ENCODE data around the gene MPO. TPM values are rescaled to one million over a fixed set of nuclear protein-coding genes. Genes with fewer than 3 reads are reported as not detected.

Gene MPO, protein sequence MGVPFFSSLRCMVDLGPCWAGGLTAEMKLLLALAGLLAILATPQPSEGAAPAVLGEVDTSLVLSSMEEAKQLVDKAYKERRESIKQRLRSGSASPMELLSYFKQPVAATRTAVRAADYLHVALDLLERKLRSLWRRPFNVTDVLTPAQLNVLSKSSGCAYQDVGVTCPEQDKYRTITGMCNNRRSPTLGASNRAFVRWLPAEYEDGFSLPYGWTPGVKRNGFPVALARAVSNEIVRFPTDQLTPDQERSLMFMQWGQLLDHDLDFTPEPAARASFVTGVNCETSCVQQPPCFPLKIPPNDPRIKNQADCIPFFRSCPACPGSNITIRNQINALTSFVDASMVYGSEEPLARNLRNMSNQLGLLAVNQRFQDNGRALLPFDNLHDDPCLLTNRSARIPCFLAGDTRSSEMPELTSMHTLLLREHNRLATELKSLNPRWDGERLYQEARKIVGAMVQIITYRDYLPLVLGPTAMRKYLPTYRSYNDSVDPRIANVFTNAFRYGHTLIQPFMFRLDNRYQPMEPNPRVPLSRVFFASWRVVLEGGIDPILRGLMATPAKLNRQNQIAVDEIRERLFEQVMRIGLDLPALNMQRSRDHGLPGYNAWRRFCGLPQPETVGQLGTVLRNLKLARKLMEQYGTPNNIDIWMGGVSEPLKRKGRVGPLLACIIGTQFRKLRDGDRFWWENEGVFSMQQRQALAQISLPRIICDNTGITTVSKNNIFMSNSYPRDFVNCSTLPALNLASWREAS
- under 1 TPM in 2 of 6 donors, not detected in 4; 0.12 to 0.29 TPM for polyA plus RNA-seq (ENCODE audit: low read depth in 6 of 6)

DNA sequence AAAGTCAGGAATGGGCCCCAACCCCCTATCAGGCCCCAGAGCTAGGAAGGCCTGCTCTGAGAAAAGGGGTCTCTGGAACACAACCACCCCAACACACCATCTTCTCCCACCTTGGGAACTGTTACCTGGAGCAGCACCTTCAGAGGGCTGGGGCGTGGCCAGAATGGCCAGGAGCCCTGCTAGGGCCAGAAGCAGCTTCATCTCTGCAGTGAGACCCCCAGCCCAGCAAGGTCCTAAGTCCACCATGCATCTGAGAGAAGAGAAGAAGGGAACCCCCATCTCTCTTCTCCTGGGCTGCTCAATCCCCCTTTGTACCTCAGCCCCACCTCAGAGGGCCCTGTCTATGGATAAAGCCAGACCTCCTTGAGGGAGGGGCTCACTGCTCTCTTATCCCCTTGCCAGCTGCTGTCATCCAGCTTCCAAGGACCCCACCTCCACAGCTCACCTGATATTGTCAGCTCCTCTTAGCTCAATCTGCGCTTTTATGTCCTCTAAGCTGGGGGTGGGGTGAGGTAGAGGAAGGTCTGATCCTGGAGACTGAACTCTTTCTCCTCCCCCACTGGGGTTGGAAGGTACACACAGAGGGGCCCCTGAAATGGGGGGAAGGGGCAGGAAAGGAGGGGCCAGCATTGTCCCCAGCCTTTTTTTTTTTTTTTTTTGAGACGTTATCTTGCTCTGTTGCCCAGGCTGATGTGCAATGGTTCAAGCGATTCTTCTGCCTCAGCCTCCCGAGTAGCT is at the start of gene MPO:
Gene MPO (minus strand): TSS at position 456 of the 738 bp plus-strand sequence. CDS start 177 bp downstream, at position 279.
- Mint-ChIP-seq H3K27me3 (peaks cover 4 to 59% (median 23%) of the 10 kb centered on the region in 3 donors), H3K27ac (peak within 1 kb of the TSS in 4 of 6 donors; percentile 49 to 95 (median 72)), H3K36me3 (peaks cover 0 to 7% of the 10 kb centered on the region in 2 donors), H3K9me3 (no peaks in the 10 kb centered on the region), H3K4me3 (peak within 1 kb of the TSS in 1 of 8 donors; percentile 37), H3K4me1 (peaks cover 4 to 7% (median 4%) of the 10 kb centered on the region in 3 donors)
- DNase-seq (no peak), ATAC-seq (ENCODE audit: low read depth in 2 of 2) (no peak)

DNA sequence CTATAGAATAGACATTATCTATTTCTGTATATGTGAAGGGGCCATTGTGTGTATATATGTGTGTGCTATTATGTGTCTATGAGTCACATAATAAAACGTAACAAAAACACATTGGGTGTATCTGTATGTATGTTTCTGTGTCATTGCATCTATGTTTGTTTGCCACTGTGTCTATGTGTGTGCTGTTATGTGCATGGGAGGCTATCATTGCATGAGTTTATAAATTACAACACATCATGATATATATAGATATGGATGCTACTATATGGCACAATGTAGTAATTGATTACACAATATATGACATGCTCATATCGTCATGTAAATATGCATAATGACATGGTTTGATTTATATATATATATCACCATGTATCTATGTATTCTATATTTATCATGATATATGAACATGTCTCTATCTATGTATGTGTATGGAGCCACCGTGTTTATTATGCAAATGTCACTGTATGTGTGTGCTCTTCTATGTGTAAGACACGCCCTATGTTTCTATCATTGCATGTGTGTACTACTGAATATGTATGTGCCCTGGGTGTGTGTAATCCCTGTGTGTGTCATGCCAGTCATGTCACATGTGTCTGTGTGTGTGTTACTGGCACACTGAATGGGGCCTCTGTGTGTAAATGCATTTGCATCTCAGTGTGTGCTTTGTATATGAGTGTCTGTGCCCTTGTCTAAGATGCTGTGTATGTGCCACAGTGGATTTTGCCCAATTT is 49.2 kb upstream of the MPO start:
- Mint-ChIP-seq H3K9me3 (peaks cover 0 to 3% (median 0%) of the 10 kb centered on the region in 7 donors), H3K27me3 (no peaks in the 10 kb centered on the region), H3K36me3 (peaks cover 13 to 25% of the 10 kb centered on the region in 2 donors), H3K27ac (peak overlapping the region; percentile 87 to 100 (median 98)), H3K4me3 (peak overlapping the region; percentile 91 to 100 (median 100)), H3K4me1 (peaks cover 65 to 84% (median 72%) of the 10 kb centered on the region in 3 donors)
- ATAC-seq (ENCODE audit: low read depth in 2 of 2) (peak; percentile 26 to 27), DNase-seq (peak; percentile 50)

DNA sequence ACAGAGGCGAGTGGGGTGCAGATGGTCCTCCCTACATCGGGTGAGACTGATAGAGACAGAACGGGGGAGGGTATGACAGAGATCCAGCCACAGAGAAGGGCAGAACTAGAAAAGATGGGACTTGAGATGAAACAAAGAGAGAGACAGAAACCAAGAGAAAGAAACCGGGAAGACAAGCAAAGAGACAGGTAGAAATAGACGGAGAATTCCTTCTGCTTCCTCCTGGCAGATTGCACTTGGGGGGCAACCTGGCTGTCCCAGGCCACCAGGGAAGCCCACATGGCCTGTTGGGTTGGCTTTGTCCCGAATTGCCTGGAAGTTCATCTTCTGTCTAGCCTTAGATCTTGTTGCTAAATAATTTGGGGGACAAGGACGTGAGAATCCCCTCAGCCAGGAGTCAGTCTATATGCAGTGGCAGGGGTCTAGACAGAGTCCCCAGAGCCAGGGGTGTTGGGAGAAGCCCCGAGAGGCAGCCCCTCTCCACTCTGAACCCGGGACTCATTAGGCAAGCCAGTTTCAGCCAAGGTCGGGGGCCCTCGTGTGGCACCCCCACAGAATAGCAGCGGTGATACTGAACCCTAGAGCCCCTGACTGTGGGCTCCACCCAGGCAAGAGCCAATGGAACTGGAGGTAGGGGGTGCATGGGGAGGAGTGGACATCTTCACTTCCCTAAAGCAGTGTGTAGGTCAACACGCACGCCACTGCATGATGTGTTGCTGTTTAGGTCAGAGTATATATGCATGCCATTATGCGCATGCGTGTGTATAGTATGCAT is 48.5 kb upstream of the MPO start:
- peak overlapping the region; percentile 91 to 100 (median 99) for H3K4me3 Mint-ChIP-seq
- H3K36me3 Mint-ChIP-seq: peaks cover 13 to 25% of the 10 kb centered on the region in 2 donors
- peaks cover 0 to 3% (median 0%) of the 10 kb centered on the region in 7 donors for H3K9me3 Mint-ChIP-seq
- DNase-seq (peak; percentile 82), ATAC-seq (ENCODE audit: low read depth in 2 of 2) (peak; percentile 38 to 55)
- no peaks in the 10 kb centered on the region for H3K27me3 Mint-ChIP-seq
- peak overlapping the region; percentile 91 to 100 (median 98) for H3K27ac Mint-ChIP-seq
- H3K4me1 Mint-ChIP-seq: peaks cover 59 to 78% (median 66%) of the 10 kb centered on the region in 3 donors

DNA sequence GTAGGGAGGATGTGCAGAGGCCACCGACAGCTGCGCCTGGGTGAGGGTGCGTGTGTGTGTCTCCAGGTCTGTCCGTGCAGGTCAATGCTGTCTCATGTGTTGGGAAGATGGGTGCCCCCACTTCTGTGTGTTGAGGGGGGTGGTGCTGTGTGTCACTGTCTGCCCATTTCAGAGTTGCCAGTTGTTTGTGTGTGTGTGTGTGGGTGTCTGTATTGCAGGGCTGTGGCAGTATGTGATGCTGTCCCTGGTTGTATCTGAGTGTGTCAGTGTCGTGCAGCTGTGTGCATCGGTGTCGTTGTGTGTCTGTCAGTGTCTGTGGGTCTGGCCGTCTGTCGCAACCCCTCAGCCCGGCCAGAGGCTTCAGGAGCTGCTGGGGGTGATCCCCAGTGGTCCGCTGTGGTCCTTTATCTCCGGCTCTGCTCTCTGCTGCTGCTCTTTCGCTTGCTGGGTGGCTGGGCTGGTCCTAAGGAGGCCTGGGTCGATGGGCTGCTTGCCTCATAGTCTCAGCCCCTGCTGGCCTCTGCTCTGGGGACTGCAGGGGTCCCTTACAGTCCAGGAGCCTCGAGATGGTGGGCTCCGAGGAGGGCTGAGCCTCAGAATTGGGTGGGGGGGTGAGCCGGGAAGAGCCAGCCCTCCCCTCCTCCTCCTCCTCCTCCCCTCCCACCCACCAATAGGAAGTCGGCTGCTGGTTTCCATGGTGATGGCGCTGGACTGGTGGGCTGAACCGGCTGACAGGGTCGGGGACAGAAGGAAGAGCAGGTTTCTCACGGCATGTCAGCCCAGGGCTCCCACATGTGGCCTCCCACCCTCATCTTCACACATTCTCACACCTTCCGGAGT is 47.7 kb upstream of the MPO start, which contains the start of gene TSPOAP1:
Gene TSPOAP1 (minus strand): TSS at position 601 of the 840 bp plus-strand sequence. CDS start 875 bp downstream, outside the sequence.
- Mint-ChIP-seq H3K36me3 (peaks cover 13 to 25% of the 10 kb centered on the region in 2 donors), H3K4me1 (peaks cover 56 to 75% (median 65%) of the 10 kb centered on the region in 3 donors), H3K27ac (peak within 1 kb of the TSS; percentile 91 to 100 (median 98)), H3K9me3 (peaks cover 0 to 3% (median 0%) of the 10 kb centered on the region in 7 donors), H3K27me3 (no peaks in the 10 kb centered on the region), H3K4me3 (peak within 1 kb of the TSS; percentile 91 to 100 (median 99))
- ATAC-seq (ENCODE audit: low read depth in 2 of 2) (peak; percentile 8 to 20), DNase-seq (peak; percentile 68)

DNA sequence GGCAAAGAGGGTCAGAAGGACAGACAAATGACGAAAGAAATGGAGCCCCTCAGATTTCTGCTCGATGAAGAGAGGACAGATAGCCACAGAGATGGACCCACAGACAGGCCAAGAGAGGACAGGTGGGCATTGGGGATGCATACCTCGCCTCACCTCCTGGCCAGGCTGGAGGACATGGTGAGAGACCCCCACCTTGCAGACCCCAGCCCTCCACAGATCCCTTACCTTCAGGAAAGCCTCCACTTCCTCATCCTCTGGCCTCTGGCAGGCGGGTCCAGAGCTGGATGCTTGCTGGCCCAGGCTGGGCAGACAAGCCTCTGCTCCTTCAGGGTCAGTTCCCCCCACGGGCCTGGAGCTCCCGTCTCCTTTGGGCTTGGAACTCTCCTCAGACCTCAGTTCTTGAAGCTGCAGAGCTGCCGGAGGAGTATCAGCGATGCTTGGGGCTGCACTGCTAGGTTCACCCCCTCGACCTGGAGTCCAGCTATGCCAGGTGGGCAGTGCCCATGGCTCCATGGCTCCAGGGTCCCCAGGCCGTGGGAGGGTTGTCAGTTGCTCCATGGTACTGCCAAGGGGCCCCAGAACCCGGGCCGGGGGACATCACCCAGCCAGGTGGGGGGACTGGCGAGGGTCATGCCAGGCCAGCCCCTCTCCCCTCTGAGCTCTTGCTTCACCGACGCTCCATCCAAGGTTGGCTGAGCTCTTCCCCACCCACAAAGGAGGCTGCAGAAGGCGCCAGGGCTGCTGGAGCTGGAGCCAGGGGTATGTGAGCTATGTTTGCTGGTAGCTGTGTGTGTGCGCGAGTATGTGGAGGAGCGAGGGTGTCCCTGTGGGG is 46.8 kb upstream of the MPO start:
- Mint-ChIP-seq H3K9me3 (peaks cover 0 to 3% (median 0%) of the 10 kb centered on the region in 7 donors), H3K4me1 (peaks cover 52 to 71% (median 63%) of the 10 kb centered on the region in 3 donors), H3K27ac (peak overlapping the region; percentile 91 to 100 (median 98)), H3K4me3 (peak overlapping the region; percentile 91 to 100 (median 99)), H3K27me3 (no peaks in the 10 kb centered on the region), H3K36me3 (peaks cover 13 to 25% of the 10 kb centered on the region in 2 donors)
- no peak for DNase-seq
- ATAC-seq (ENCODE audit: low read depth in 2 of 2): peak in 1 of 2 donors; percentile 7

DNA sequence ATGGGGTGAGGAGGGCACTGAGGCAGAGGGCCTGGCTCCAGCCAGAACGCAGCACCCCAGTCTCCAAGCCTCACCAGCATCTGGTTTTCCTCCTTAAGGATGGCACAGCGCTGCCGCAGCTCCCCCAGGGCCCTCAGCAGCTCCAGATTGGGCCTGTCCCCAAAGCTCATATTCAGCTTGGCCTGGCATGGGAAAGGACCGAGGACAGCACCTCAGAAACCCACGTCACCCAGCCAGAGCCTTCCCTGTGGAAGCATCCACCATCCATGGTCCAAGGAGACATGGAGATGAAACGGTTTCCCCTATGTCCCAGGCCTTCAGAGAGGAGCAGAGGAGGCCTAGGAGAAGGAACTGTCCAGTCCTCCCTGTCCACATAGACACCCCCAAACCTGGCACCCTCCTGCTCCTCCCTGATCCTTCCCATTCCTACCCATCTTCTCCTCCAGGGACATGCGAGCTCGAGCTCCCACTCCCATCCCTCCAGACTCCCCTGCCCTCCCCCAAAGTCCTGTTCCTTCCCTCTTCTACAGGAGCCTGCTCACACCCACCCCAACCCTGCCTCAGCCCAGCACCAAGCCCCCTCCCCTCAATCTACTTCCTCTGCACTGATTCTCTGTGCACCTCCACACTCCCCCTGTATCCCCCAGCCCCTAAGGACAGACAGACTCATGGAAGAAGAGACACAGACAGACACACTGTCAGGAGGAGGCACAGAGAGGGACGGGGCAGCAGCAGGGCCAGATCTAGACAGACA is 46.1 kb upstream of the MPO start:
- ATAC-seq (ENCODE audit: low read depth in 2 of 2): no peak
- Mint-ChIP-seq H3K4me3 (peak overlapping the region in 7 of 8 donors; percentile 50 to 100 (median 82)), H3K4me1 (peaks cover 52 to 74% (median 64%) of the 10 kb centered on the region in 3 donors), H3K36me3 (peaks cover 13 to 18% of the 10 kb centered on the region in 2 donors), H3K9me3 (no peaks in the 10 kb centered on the region), H3K27me3 (no peaks in the 10 kb centered on the region), H3K27ac (peak overlapping the region in 3 of 6 donors; percentile 67 to 76 (median 69))
- DNase-seq: no peak

DNA sequence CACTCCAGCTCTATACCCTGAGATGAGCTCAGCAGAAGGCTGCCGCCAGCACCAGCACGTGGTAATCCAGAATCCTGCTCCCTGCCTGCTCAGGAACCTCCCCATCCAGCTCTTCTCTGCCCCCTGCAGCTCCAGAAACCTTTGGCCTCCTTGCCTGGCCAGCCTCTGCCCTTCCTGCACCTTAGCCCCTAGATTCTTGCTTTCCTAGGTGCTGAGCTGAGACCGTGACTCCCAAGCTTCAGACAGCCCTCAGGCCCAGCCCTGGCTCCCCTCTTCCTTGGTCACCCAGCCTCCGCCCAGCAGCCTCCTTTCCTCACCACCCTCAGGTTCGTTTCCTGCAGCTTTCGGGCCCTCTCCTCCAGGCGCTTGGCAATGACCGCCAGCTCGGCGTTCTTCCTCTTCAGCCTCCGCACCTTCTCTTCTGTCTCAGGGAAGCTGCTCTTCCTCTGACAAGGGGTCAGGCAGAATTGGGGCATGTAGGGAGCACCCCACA is 45.3 kb upstream of the MPO start:
- Mint-ChIP-seq H3K36me3 (peaks cover 7 to 10% of the 10 kb centered on the region in 2 donors), H3K4me3 (peak overlapping the region; percentile 48 to 100 (median 62)), H3K27me3 (no peaks in the 10 kb centered on the region), H3K27ac (peak overlapping the region in 4 of 6 donors; percentile 39 to 79 (median 68)), H3K9me3 (no peaks in the 10 kb centered on the region), H3K4me1 (peaks cover 52 to 78% (median 64%) of the 10 kb centered on the region in 3 donors)
- ATAC-seq (ENCODE audit: low read depth in 2 of 2) (no peak), DNase-seq (no peak)

DNA sequence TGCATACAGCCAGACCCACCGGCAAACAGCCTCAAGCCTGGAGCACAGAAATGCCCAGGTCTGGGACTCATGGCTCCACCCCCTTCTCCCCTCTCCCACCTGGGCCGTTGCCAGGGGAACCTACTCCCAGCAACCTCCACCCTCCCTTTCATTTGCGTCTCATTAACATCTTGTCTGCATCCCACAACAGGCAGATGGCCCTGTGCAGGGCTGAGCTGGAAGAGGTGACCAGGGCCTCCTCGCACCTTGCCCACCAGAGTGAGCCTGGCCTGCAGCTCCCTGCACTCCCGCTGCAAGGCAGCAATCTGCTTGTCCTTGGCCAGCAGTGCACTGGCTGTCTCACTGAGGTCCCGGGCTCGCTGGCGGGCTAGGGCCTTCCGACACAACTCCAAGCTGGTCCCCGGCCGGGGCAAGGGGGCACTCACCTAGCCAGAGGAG is 44.6 kb upstream of the MPO start:
- ATAC-seq (ENCODE audit: low read depth in 2 of 2) (no peak), DNase-seq (no peak)
- H3K9me3 Mint-ChIP-seq: no peaks in the 10 kb centered on the region
- peak overlapping the region in 3 of 6 donors; percentile 32 to 87 (median 52) for H3K27ac Mint-ChIP-seq
- H3K36me3 Mint-ChIP-seq: peaks cover 2 to 3% of the 10 kb centered on the region in 2 donors
- no peaks in the 10 kb centered on the region for H3K27me3 Mint-ChIP-seq
- H3K4me1 Mint-ChIP-seq: peaks cover 52 to 73% (median 61%) of the 10 kb centered on the region in 3 donors
- H3K4me3 Mint-ChIP-seq: peak overlapping the region; percentile 48 to 100 (median 76)

DNA sequence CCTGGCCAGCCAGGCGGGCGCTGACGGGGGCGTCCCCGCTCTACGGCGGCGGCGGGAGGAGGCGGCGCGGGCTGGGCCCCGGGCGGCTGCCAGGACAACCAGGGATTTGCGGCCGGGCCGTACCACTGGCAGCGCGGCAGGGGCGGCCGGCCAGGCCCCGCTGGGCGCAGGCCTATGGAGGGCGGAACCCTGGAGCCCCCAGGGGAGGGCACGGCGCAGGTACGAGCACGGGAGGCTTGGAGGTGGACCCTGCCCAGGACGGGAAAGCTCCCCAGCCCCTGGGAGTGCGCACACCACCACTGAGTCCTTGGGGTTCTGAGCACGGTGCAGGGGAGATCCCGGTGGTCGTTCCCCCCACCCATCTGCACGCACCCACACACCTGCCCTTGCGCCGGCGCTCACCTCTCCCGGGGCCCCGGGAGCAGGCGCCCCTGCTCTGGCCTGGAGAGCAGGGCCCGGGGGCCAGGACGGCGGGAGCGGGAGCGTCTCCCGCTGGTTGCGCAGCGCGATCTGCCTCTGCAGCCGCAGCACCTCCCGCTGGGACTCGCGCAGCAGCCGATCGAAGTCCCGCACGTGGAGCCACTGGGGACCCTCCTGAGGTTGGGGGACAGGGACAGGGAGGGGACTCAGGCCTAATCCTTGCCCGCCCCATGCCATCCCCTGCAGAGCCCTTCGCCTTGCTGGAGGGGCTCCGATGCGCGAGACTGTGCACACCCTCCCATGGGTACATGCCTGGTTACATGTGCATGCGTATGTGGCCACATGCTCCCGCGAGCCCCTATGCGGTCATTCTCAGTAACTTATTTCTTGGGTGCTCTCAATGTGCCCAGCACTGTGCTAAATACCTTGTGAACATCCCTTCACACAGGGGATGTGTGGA is 43.9 kb upstream of the MPO start:
- Mint-ChIP-seq H3K36me3 (no peaks in the 10 kb centered on the region), H3K27ac (peak overlapping the region in 3 of 6 donors; percentile 32 to 87 (median 52)), H3K4me1 (peaks cover 50 to 66% (median 55%) of the 10 kb centered on the region in 3 donors), H3K4me3 (peak overlapping the region; percentile 48 to 100 (median 76)), H3K9me3 (no peaks in the 10 kb centered on the region), H3K27me3 (no peaks in the 10 kb centered on the region)
- DNase-seq: no peak
- peak; percentile 5 to 6 for ATAC-seq (ENCODE audit: low read depth in 2 of 2)

Data from naive B cell (primary cell).